Transverse colon (tissue), 3 donors: Measurements from ENCODE around the gene RASSF3.

Experiments used
- POLR2A ChIP-seq: fragments of 450-650 bp; IDR thresholded peaks from one replicate; pipeline ENCODE4 v1.6.1; 2016; ENCODE audit warnings: antibody characterized with exemption, mild to moderate bottlenecking, moderate library complexity
- TF ChIP-seq, protein P1 (sequence below), 5 experiments: fragments of 200-600 bp in 3 of 5; fragments of 450-650 bp in 2 of 5; sonication (generic) in 3 of 5; IDR thresholded peaks; 1 replicate in 2 of 5; 2 replicates in 3 of 5; pipeline ENCODE4 v1.5.1; 2016 to 2017; ENCODE audit warnings: antibody characterized with exemption in 5 of 5, inconsistent platforms in 3 of 5, mild to moderate bottlenecking in 2 of 5, moderate library complexity in 1 of 5

DNA sequence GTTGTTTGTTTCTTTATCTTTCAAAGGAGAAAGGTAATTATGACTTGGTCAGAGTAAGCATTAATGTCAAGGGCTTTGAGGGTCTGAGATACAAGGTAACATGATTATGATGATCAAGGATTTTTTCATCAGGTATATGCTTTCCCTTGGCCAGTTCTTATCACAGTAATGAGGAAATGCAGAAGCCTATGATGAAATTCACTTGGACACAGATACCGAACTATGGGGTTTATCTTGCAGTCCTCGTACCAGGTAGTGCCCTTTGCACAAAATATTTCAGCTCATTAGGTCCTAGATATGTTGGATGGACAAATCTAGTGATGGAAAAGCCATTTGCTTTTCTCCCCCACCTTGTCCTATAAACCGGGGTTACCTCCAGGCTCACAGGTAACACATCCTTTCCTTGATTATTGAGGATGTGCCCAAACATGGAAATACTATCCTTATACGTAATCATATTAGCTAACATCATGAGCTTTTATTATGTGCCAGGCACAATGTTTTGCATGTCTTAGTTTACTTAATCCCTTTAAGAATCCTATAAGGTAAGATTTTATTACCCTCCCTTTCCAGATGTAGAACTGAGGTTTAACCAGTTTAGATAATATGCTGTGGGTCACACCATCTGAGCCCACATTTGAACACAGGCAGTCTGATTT, 7.0 kb upstream of the RASSF3 start:
- no peak for TF ChIP-seq POLR2A
- TF ChIP-seq, protein P1, sequence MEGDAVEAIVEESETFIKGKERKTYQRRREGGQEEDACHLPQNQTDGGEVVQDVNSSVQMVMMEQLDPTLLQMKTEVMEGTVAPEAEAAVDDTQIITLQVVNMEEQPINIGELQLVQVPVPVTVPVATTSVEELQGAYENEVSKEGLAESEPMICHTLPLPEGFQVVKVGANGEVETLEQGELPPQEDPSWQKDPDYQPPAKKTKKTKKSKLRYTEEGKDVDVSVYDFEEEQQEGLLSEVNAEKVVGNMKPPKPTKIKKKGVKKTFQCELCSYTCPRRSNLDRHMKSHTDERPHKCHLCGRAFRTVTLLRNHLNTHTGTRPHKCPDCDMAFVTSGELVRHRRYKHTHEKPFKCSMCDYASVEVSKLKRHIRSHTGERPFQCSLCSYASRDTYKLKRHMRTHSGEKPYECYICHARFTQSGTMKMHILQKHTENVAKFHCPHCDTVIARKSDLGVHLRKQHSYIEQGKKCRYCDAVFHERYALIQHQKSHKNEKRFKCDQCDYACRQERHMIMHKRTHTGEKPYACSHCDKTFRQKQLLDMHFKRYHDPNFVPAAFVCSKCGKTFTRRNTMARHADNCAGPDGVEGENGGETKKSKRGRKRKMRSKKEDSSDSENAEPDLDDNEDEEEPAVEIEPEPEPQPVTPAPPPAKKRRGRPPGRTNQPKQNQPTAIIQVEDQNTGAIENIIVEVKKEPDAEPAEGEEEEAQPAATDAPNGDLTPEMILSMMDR (IDR thresholded peaks at IDR 0.05): no peak
